HepG2 (cell line): Measurements from ENCODE around the gene TRAIP. TPM values are rescaled to one million over a fixed set of nuclear protein-coding genes. Genes with fewer than 3 reads are reported as not detected.
A peak's percentile ranks its signal among the peaks of the same experiment; 100 is the strongest.

Source experiments
- FUBP1 ChIP-seq: sonication (generic); formaldehyde crosslinking; IDR thresholded peaks from 2 replicates; pipeline ENCODE4 v1.5.1; 2020; ENCODE audit warnings: missing genetic modification reagents, mild to moderate bottlenecking, borderline replicate concordance
- HDAC6 ChIP-seq: fragments of 200-600 bp; sonication (generic); IDR thresholded peaks from 2 replicates; pipeline ENCODE4 v1.7.0; 2017; ENCODE audit warnings: mild to moderate bottlenecking, antibody characterized with exemption, low read length, low read depth
- MXI1 ChIP-seq: IDR thresholded peaks from 3 replicates; pipeline ENCODE4 v1.6.1; 2012; ENCODE audit warnings: low read depth, low read length, inconsistent platforms, borderline replicate concordance
- THYN1 ChIP-seq: sonication (generic); formaldehyde crosslinking; IDR thresholded peaks from 2 replicates; pipeline ENCODE4 v1.8.1; 2023; ENCODE audit warnings: low read depth, mild to moderate bottlenecking, moderate library complexity, missing genetic modification reagents, borderline replicate concordance
- TOPORS ChIP-seq: sonication (generic); formaldehyde crosslinking; IDR thresholded peaks from 2 replicates; pipeline ENCODE4 v1.8.0; 2023; ENCODE audit warnings: mild to moderate bottlenecking, missing genetic modification reagents
- ZBTB40 ChIP-seq, 2 experiments: fragments of 450-650 bp in 1 of 2; sonication (generic) in 1 of 2; formaldehyde crosslinking in 1 of 2; IDR thresholded peaks; 2 replicates each; pipeline versions ENCODE4 v1.6.1 to v1.8.0; 2016 to 2022; ENCODE audit warnings: antibody characterized with exemption in 1 of 2, mild to moderate bottlenecking in 1 of 2, missing genetic modification reagents in 1 of 2
- ZFP36L1 ChIP-seq: sonication (generic); formaldehyde crosslinking; IDR thresholded peaks from 2 replicates; pipeline ENCODE4 v1.8.0; 2022; ENCODE audit warnings: mild to moderate bottlenecking, missing genetic modification reagents, moderate library complexity
- polyA plus RNA-seq, 8 experiments: library from polyadenylated mRNA; depleted of rRNA in 3 of 8; stranded (reverse) in 7 of 8; unstranded in 1 of 8; fragments of >200 nt; fragmentation: Illumina TruSeq in 4 of 8; extraction: Trizol in 4 of 8; gene quantifications; 2 replicates each; pipeline versions ENCODE4 v1.2.1 to v1.2.3, GENCODE V29; 2011 to 2016; ENCODE audit warnings: low read depth in 4 of 8, missing spikeins in 1 of 8, mixed read lengths in 1 of 8; ENCODE audit not compliant: insufficient read depth in 1 of 8
- total RNA-seq, 5 experiments: library from RNA; depleted of rRNA; stranded (reverse); fragments of >200 nt; fragmentation: Illumina TruSeq; extraction: Trizol; gene quantifications; 2 replicates each; pipeline ENCODE4 v1.2.3, GENCODE V29; 2016; ENCODE audit warnings: low read depth in 1 of 5

Gene TRAIP
- total and polyA plus RNA-seq, 2 of the 13 experiments (the other 11 are each of a cell fraction or from before 2014, with no cell fraction given) = 13.9 to 23.9 TPM

GRCh38 chr3:49803465-49804140 lies 52.8 kb downstream of the TRAIP start (continued):
- TF ChIP-seq FUBP1 (CRISPR knock-in tag) (no peak), THYN1 (no peak), MXI1 (peak; percentile 10; the same call in 1 of the 3 replicates), ZFP36L1 (CRISPR knock-in tag) (no peak), HDAC6 (no peak), TOPORS (CRISPR knock-in tag) (no peak), ZBTB40 (IDR thresholded peaks at IDR 0.05) (no peak), ZBTB40 (CRISPR knock-in tag; IDR thresholded peaks at IDR 0.05) (0 out of 2 replicates have a peak, but pooled peaks have one; percentile 3)
